NOMO-1 (cell line): Measurements from ENCODE around the gene ABHD16A.
A peak's percentile ranks its signal among the peaks of the same experiment; 100 is the strongest.

Experiments
- DNase-seq, 2 experiments: peaks; one replicate each; lab custom pipeline; 2025; ENCODE audit not compliant: unreplicated experiment in 2 of 2; lab: John Stamatoyannopoulos, UW

ABHD16A gene

DNA sequence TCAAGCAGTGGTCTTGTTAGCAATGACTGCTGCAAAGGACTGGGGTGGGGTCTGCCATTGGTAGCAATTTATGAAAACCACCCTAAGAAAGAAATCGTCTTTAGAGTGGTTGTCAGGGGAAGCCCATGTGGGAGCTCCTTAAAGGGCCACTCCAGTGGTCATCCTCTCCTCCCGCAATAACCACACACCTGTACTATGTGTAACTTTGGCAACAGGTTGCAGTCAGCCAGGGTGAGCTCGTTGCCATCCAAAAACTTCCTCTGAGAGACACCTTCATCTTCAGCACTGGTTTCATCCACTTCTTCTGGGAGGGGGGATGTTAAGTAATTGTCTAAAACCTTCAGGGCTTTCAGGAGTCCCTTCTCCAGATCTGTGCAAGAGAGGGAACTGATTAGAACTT, 28.9 kb upstream of the ABHD16A start:
- DNase-seq: no peak

DNA sequence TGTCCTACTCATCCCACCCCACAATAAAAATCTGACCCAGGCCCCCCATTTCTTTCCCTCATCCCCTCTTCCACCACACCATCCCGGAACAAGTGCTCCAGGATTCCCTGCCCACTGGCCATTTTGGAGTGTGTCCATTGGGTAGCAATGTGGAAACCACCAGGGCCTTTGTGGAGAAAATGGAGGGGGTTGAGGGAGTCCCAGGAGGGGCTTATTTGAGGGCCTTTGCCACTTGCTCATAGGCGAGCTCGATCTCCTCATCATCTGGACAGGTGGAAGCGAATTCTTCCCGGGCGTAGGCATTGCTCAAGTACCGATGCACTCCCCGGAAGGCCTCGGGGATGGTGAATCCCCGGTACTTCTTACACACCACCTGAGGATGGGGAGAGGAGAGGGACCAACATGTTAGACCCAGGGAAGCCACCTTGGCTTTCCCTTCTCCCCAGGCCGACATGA, 27.5 kb upstream of the ABHD16A start:
- DNase-seq: no peak

DNA sequence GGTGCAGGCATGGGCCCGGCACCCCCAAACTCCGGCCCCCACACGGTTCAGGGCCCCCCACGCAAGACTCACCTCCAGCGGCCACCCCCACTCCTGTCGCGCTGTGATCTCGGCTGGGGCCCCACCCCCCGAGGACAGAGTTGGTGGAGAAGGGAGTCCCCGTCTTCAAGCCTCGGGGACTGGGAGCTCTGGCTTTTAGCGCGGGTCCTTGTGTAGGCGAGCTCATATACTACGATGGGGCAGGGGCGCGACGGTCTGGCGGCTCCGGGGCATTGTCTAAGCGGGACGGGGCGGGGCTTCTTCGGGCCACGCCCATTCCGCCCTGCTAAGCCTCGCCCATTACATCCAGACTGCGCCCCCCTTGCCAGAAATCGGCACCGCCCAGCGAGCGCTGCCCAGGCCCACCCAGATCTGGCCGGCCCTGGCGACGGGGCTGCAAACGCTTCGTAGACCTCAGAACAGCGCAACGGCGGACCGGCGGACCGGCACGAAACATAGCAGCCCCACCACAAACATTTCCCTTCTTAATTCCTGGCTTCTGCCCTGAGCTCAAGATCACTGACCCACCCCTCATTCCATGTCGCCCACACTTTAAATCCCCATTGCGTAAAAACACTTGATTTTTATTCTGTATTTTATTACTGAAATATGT, 27.0 kb upstream of the ABHD16A start:
- DNase-seq: peak; percentile 55 to 67

GRCh38 chr6:31729515-31729978, 26.4 kb upstream of the ABHD16A start:
- peak; percentile 77 to 85 for DNase-seq

DNA sequence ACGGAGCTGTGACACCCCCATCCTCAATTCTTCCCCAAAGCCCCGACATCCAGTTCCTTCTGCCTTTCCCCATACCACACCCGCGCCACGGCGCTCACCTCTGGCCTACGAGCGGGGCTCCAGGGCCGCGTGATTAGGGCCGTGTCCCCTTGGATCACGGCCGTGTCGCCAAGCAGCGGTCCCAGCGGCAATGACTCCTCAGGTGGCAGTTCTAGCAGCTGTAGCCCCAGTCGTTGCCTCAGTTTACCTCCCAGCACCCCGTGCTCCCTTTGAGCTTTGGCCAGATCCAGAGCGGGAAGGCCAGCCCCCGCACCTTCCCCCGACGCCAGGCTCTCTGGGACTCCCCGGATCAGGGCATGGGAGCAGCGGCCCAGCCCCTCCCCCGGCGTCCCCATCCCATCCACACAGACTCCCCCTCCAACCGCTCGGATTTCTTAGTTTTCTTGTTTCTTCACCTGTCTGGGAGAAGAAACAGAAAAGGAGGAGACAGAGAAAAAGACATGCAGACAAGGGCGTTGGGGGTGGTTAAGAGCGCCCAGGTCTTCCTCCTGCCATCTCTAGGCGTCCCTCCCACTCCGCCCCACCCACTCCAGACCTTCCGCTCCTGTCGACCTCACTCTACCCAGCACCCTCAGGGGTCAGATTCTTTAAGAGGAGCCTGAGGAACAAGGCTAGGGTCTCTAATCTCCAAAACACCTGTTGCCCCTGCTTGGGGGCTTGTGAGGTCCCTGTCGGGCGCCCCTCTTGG, 25.8 kb upstream of the ABHD16A start, which contains the start of gene DDAH2:
DDAH2 (minus strand) TSS at position 533 of the 748 bp plus-strand sequence; CDS start at position 395, 138 bp downstream.
- DNase-seq: no peak

DNA sequence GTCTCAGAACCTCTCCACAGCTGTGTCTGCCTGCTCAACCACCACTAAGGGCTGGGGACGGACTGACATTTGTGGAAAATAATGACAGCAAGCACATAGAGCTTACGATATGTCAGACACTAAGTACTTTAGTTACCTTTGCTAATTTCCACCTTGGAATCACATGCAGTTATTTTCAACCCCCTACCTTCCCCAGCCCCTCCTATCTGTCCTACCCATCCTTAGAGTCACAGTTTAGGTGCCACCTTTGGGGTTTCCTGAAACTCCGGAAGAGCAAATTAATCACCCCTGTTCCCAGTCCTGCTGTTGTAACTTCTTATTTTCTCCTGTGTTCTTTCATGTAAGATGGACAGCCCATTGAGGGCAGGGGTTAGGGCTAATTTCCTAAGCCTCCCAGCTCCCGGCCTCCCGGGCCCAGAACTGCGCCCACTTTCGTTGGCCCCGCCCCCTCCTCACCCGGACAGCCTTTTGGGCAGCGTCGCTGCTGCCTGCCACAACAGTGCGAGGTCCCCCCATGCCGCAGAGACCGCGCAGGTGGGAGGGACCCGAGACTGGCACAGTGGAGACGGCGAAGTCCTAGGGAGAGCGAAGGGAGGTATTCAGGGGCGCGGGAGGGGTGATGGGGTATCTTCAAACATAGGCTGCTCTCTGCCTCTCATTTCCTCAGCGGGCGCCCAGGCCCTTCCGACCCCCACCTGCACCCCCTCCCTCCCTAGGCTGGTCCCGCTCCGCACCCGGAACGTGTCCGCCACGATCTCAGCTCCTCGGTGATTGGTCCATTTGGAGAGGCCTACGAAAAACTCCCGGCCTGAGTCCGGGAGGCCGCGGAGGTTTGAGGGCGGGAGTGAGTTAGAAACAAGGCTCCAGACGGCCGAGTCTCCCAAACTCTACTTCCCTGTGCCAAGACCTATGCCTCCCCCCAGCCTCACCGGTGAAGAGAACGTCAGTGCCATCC, 24.9 kb upstream of the ABHD16A start:
- DNase-seq: peak; percentile 65 to 94

DNA sequence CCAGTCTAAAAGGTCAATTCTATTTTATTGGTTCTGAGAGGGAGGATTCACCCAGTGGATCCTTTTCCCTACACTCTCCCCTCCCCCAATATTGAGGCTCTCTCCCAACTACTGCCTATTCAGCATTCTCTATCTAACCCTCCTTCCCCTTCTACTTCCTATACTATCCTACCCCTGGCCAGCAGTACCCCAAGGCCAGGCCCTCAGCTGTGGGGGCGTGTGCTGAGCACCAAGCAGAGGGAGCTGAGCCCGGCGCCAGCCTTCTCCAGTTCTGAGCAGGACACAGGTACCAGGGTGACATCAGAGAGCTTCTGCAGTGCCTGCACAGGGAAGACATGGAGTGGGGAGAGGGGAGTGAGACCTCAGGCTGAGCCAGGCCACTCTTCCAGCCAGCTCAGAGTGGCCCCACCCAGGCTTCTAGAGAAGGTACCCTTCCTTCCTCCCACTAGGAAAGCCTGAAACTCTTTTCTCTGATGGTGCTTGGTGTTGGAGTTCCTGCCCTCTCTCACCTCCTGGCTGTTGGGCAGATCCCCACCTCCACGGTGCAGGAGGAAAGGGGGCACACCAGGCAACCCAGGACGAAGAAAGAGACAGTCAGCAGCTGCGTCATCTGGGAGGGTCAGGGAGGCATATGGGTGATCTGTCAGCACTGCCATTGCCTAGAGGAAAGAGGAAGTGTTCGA, 24.1 kb upstream of the ABHD16A start:
- no peak for DNase-seq

- no peak for DNase-seq
Observed at GRCh38 chr6:31725502-31726350, 22.6 kb upstream of the ABHD16A start.

DNA sequence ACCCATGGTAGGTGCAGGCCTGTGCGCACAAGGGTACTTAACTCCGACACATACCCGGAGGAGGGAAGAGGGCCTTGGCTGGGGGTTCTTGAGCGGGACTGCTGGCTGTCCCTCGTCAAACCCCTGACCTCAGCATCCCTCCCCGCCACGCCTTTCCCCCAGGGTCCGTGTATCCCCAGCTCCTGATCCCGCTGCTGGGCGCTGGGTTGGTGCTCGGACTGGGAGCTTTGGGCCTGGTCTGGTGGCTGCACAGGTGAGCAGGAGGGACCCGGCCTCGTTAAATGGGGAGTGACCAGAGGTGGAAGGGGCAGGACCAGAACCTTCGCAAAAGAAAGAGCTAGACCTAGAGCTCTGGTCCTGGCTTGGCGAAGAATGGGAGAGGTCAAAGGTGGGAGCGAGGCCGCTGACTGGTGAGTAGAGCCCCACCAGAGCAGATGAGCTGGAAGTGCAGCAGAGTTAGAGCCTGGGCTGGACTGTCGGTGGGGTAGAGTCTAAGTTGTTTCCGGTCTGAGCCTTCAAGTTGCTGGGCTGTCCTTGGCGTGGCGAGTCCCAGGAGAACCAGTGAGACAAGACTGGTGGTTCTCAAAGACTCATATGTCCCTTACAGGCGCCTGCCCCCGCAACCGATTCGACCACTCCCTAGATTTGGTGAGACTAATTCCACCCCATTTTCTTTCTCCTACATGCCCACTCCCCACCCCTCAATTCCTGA, 21.0 kb upstream of the ABHD16A start:
- DNase-seq: no peak

- no peak for DNase-seq
Observed at GRCh38 chr6:31723245-31723979, 20.3 kb upstream of the ABHD16A start, which contains the start of gene MPIG6B. TSS of gene MPIG6B (plus strand) at chr6:31723373. CDS start at chr6:31723384, 11 bp downstream.

GRCh38 chr6:31722173-31722572, 19.0 kb upstream of the ABHD16A start:
- DNase-seq: no peak

GRCh38 chr6:31721351-31722020, 18.4 kb upstream of the ABHD16A start, which contains the start of gene LY6G6C:
TSS of gene LY6G6C (minus strand) at chr6:31721746. CDS start at chr6:31721679, 67 bp downstream.
- no peak for DNase-seq

GRCh38 chr6:31720196-31720770, 17.2 kb upstream of the ABHD16A start:
- no peak for DNase-seq

DNA sequence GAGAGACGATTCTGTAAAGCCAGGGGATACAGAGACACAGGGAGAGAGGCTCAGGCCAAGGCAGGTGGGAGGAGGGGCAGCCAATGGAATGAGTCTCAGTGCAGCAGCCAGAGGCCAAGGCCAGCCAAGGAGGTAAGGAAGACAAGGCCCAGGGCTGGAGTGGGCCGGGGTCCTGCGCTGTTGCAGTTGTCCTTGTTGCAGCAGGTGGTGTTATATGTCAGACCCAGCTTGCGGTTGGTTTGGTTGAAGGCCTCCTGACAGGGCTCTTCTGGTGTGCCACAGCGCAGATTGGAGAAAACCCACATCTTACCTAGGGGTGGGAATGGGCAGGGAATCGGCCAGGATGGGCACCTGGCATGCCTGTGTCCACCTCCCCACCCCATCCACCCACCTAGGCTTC, 15.9 kb upstream of the ABHD16A start:
- no peak for DNase-seq

DNA sequence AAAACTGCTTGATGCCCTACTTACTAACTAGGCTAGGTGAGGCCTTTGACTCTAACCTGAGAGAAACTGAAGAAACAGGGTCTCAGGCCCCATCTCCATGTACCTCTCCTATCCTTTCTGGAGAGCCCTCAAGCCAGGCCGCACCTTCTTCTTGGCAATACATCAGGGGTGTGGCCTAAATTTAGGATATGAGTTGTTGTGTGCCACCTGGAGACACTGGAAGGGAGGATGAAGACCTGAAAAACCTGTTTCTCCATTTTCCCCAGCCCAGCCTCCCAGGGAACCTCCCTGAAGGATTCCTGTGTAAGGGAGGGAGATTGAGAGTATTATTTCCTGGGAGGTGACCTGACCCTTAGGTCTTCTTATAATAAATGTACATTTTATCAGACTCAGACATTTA, 15.1 kb upstream of the ABHD16A start:
- DNase-seq: no peak

- DNase-seq: no peak
Observed at GRCh38 chr6:31717499-31718222, 14.5 kb upstream of the ABHD16A start.
